Measurements from ENCODE around the gene SLC32A1. TPM values are rescaled to one million over a fixed set of nuclear protein-coding genes. Genes with fewer than 3 reads are reported as not detected.

SLC32A1 gene
- polyA plus RNA-seq, 1 donor: 0.03 TPM

DNA sequence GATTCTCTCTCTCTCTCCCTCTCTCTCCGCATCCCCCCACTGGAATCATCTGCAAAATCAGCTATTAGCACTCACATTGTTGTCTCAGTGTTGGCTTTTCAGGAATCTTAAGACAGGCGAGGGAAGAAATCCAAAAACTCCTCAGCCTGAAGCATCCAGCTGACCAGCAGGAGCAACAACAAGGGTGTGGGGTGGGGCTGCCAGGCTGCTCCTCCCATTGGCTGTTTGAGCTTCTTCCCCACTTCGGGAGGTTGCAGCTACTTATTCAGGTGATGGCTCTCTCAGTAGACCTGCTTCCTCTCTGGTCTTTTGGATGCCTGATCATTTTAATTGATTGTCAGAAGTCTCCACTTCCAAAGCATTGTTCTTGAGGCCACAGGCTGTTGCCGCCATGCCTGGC, 24.1 kb upstream of the SLC32A1 start:
- Histone ChIP-seq H3K9me3 (ENCODE audit: control insufficient read depth, low read depth, low read length) (no peaks in the 10 kb centered on the region), H3K36me3 (ENCODE audit: control insufficient read depth, insufficient read depth, low read length) (no peaks in the 10 kb centered on the region), H3K4me3 (ENCODE audit: low read length) (no peak overlapping the region), H3K4me1 (ENCODE audit: control insufficient read depth, insufficient read depth, low read length) (no peaks in the 10 kb centered on the region), H3K27ac (ENCODE audit: low read length) (no peak overlapping the region), H3K27me3 (ENCODE audit: control insufficient read depth, insufficient read depth, low read length) (peaks cover 5% of the 10 kb centered on the region)
- DNase-seq: no peak
- WGBS (ENCODE audit: insufficient coverage, low lambda C conversion rate): 0% methylated on average over 1 of the region's 4 CpGs

DNA sequence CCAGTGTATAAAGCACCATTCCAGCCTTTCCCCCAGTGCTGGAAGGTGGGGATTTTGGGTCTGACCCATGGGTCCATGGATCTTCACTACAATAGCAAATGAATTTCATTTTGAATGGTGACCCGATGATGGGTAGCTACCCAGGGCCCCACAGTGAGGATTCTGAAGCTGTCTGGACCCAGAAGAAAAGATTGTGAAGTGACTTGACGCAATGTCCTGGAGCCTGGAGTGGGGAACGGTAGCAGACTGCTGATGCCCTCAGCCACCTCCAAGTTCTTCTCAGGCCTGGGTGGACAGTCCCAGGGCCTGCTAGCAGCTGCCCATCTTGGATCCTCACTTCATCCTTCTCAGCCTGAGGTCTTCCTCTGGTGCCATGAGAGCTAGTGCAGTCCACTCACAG, 23.4 kb upstream of the SLC32A1 start:
- H3K27ac ChIP-seq (ENCODE audit: low read length): no peak overlapping the region
- no peak for DNase-seq
- WGBS (ENCODE audit: insufficient coverage, low lambda C conversion rate): no CpG with 5 or more reads among the region's 3 CpGs
- H3K36me3 ChIP-seq (ENCODE audit: control insufficient read depth, insufficient read depth, low read length): no peaks in the 10 kb centered on the region
- no peaks in the 10 kb centered on the region for H3K9me3 ChIP-seq (ENCODE audit: control insufficient read depth, low read depth, low read length)
- H3K4me1 ChIP-seq (ENCODE audit: control insufficient read depth, insufficient read depth, low read length): no peaks in the 10 kb centered on the region
- H3K27me3 ChIP-seq (ENCODE audit: control insufficient read depth, insufficient read depth, low read length): peaks cover 8% of the 10 kb centered on the region
- no peak overlapping the region for H3K4me3 ChIP-seq (ENCODE audit: low read length)

DNA sequence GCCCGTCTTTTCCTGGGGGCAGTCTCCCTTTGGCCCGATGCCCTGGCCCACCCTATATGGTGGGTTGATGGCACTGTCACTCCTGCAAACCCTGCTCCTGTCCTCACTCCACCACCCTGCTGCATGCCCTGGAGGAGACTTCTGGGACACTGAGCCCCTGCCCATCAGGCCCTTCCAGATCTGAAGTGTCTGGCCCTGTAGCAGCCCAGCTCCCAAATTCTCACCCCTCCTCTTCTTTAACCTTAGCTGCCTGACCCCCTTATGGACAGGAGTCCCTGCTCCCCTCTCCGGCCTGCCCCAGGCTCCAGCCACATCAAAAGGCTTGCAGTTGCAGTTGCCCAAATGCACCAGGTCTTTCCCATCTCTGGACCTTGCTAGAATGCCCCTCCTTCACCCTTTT, 20.8 kb upstream of the SLC32A1 start:
- no peak for DNase-seq
- H3K4me1 ChIP-seq (ENCODE audit: control insufficient read depth, insufficient read depth, low read length): no peaks in the 10 kb centered on the region
- H3K36me3 ChIP-seq (ENCODE audit: control insufficient read depth, insufficient read depth, low read length): no peaks in the 10 kb centered on the region
- H3K27ac ChIP-seq (ENCODE audit: low read length): no peak overlapping the region
- WGBS (ENCODE audit: insufficient coverage, low lambda C conversion rate): no CpG with 5 or more reads among the region's 3 CpGs
- H3K4me3 ChIP-seq (ENCODE audit: low read length): no peak overlapping the region
- no peaks in the 10 kb centered on the region for H3K9me3 ChIP-seq (ENCODE audit: control insufficient read depth, low read depth, low read length)
- H3K27me3 ChIP-seq (ENCODE audit: control insufficient read depth, insufficient read depth, low read length): peaks cover 15% of the 10 kb centered on the region

DNA sequence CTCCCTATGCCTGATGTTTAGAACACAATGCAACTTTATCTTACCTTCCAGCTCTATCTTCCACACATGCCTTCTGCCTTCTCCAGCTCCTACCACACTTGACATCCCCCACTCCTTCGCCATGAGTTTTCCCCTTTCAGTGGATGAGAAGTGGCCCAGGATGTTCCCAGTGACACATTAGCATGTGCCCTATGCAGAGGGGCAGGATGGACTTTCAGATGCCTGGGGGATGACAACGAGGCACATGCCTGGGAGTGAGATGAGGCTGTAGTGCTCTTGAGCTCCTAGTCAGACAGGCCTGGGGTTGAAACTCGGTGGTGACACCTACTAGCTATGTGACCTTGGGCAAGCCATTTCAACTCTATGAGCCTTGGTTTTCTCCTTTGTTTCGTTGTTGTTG, 20.1 kb upstream of the SLC32A1 start:
- no peak for DNase-seq
- no peaks in the 10 kb centered on the region for H3K9me3 ChIP-seq (ENCODE audit: control insufficient read depth, low read depth, low read length)
- H3K4me1 ChIP-seq (ENCODE audit: control insufficient read depth, insufficient read depth, low read length): no peaks in the 10 kb centered on the region
- no peaks in the 10 kb centered on the region for H3K36me3 ChIP-seq (ENCODE audit: control insufficient read depth, insufficient read depth, low read length)
- H3K4me3 ChIP-seq (ENCODE audit: low read length): no peak overlapping the region
- peaks cover 16% of the 10 kb centered on the region for H3K27me3 ChIP-seq (ENCODE audit: control insufficient read depth, insufficient read depth, low read length)
- WGBS (ENCODE audit: insufficient coverage, low lambda C conversion rate): no CpG with 5 or more reads among the region's 4 CpGs
- no peak overlapping the region for H3K27ac ChIP-seq (ENCODE audit: low read length)

DNA sequence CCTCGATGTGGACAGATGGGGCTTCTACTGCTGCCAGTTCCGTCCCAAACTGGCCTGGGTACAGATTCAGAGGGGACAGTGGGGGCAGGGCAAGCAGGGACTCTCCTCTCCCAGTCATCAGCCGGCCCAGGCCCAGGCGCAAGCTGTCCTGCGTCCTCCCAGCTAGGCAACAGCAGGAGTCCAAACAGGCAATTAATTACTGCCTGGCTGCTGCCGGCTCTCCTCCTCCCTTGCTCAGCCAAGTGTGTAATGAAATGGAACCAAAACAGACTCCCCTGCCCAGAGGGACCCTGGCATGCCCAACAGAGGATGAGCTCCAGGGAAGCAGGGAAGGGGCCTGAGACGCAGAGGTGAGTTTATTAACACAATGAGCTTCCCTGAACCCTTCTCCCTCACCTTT, 17.8 kb upstream of the SLC32A1 start:
- Histone ChIP-seq H3K27ac (ENCODE audit: low read length) (no peak overlapping the region), H3K4me3 (ENCODE audit: low read length) (no peak overlapping the region), H3K4me1 (ENCODE audit: control insufficient read depth, insufficient read depth, low read length) (no peaks in the 10 kb centered on the region), H3K36me3 (ENCODE audit: control insufficient read depth, insufficient read depth, low read length) (no peaks in the 10 kb centered on the region), H3K27me3 (ENCODE audit: control insufficient read depth, insufficient read depth, low read length) (peaks cover 13% of the 10 kb centered on the region), H3K9me3 (ENCODE audit: control insufficient read depth, low read depth, low read length) (no peaks in the 10 kb centered on the region)
- no peak for DNase-seq
- WGBS (ENCODE audit: insufficient coverage, low lambda C conversion rate): no CpG with 5 or more reads among the region's 7 CpGs

DNA sequence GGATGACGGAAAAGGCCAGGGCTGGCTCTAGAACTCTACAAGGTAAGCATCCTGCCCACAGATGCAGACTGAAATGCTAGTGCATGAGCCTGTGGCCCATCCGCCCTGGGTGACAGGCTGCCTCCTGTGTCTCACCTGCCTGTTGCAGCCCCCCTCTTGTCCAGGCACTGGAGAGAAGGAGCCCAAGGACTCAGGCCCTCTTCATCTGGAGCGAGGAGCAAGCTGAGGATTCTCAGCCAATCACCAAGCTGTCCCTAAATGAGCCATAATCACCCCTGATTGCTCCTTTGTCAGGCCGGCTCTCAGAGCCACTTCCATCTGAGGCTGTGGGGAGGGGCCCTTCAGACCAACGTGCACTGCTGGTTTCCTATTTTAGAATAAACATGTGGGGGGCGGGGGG, 10.0 kb upstream of the SLC32A1 start:
- WGBS (ENCODE audit: insufficient coverage, low lambda C conversion rate): no CpG with 5 or more reads among the region's 6 CpGs
- no peak for DNase-seq
- H3K27me3 ChIP-seq (ENCODE audit: control insufficient read depth, insufficient read depth, low read length): peaks cover 45% of the 10 kb centered on the region
- no peaks in the 10 kb centered on the region for H3K36me3 ChIP-seq (ENCODE audit: control insufficient read depth, insufficient read depth, low read length)
- no peak overlapping the region for H3K27ac ChIP-seq (ENCODE audit: low read length)
- no peaks in the 10 kb centered on the region for H3K4me1 ChIP-seq (ENCODE audit: control insufficient read depth, insufficient read depth, low read length)
- H3K9me3 ChIP-seq (ENCODE audit: control insufficient read depth, low read depth, low read length): no peaks in the 10 kb centered on the region
- H3K4me3 ChIP-seq (ENCODE audit: low read length): no peak overlapping the region

DNA sequence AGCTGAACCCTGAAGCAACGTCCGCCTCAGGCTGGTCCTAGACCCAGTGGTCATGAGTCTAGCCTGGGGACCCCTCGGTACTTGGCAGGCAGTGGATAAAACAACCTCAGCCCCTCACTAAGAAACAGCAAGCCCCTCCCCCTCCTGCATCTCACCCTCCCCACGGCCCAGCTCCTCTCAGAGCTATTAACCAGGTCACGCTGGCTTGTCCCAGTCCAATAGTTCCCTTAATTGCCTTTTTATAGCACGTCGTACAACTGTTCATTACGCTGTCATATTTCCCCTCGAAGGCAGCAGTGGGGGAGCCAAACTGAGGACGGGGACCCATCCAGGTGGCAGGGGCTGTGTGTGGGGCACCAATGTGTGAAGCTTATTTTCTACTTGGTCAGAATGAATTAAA, 8.6 kb upstream of the SLC32A1 start:
- no peaks in the 10 kb centered on the region for H3K36me3 ChIP-seq (ENCODE audit: control insufficient read depth, insufficient read depth, low read length)
- H3K27me3 ChIP-seq (ENCODE audit: control insufficient read depth, insufficient read depth, low read length): peaks cover 59% of the 10 kb centered on the region
- no peaks in the 10 kb centered on the region for H3K4me1 ChIP-seq (ENCODE audit: control insufficient read depth, insufficient read depth, low read length)
- H3K4me3 ChIP-seq (ENCODE audit: low read length): no peak overlapping the region
- no peak overlapping the region for H3K27ac ChIP-seq (ENCODE audit: low read length)
- H3K9me3 ChIP-seq (ENCODE audit: control insufficient read depth, low read depth, low read length): no peaks in the 10 kb centered on the region
- WGBS (ENCODE audit: insufficient coverage, low lambda C conversion rate): no CpG with 5 or more reads among the region's 10 CpGs
- DNase-seq: no peak

DNA sequence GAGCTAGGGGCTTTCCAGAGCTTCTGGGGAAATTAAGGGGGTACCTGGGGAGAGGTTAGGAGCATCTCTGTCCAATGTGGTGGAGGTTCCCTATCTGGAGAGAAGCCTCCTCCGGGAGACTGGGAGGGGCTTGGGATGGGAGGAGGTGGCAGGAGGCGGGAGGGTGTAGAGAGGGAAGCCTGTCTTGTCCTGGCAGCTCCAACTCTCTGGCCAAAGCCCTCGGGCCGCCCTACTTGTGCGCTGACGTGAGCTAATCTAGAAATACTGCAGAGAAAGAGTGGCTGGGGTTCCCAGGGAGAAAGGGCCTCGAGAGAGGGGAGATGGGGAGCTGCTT, 1.6 kb upstream of the SLC32A1 start:
- no peaks in the 10 kb centered on the region for H3K36me3 ChIP-seq (ENCODE audit: control insufficient read depth, insufficient read depth, low read length)
- peaks cover 3% of the 10 kb centered on the region for H3K9me3 ChIP-seq (ENCODE audit: control insufficient read depth, low read depth, low read length)
- peaks cover 96% of the 10 kb centered on the region for H3K27me3 ChIP-seq (ENCODE audit: control insufficient read depth, insufficient read depth, low read length)
- WGBS (ENCODE audit: insufficient coverage, low lambda C conversion rate): no CpG with 5 or more reads among the region's 7 CpGs
- DNase-seq: no peak
- H3K27ac ChIP-seq (ENCODE audit: low read length): no peak overlapping the region
- no peak overlapping the region for H3K4me3 ChIP-seq (ENCODE audit: low read length)
- no peaks in the 10 kb centered on the region for H3K4me1 ChIP-seq (ENCODE audit: control insufficient read depth, insufficient read depth, low read length)

DNA sequence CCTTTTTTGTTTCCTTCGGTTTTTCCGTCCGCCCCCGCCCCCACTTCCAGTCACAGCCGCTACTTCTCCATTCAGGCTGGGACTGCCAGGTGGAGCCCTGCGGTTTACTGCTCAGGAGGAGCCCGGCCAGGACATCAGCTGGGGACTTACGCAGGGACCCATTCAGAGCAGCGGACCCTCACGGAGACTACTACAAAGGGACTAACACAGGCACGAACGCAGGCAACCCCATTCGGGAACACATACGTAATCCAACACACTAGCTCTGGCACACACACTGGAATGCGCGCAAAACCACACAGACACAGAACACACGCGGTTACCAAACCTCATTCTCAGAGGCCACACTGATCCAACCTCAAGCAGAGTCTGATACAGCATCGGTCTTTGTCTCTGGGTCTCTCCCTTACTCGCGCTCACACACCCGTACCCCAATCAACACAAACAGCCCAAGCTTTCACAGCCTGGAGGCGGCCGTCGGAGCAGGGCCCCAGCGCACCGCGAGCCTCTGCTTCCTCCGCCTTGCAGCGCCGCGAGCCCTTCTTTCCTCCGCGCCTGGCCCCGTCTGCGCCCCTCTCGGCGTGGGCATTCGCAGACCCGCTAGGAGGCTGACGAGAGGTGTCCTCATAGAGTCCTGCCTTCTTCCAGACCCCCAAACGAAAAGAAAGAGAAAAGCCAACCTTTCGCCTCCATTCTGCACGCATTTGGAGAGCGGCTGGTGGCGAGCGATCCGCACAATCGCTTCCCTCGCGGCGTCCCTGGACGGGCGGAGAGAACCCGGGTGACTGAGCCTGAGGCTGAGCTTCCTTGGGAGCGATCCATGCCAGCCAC, 1.1 kb upstream of the SLC32A1 start:
- WGBS (ENCODE audit: insufficient coverage, low lambda C conversion rate): no CpG with 5 or more reads among the region's 56 CpGs

DNA sequence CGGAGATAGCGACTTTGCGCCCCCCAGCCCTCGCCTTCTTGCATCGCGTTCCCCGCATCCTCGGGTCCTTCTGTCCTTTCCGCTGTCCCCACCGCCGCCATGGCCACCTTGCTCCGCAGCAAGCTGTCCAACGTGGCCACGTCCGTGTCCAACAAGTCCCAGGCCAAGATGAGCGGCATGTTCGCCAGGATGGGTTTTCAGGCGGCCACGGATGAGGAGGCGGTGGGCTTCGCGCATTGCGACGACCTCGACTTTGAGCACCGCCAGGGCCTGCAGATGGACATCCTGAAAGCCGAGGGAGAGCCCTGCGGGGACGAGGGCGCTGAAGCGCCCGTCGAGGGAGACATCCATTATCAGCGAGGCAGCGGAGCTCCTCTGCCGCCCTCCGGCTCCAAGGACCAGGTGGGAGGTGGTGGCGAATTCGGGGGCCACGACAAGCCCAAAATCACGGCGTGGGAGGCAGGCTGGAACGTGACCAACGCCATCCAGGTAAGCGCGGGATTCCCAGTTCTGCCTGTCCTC, 401 bp downstream of the SLC32A1 start:
- H3K4me1 ChIP-seq (ENCODE audit: control insufficient read depth, insufficient read depth, low read length): no peaks in the 10 kb centered on the region
- DNase-seq: no peak
- H3K9me3 ChIP-seq (ENCODE audit: control insufficient read depth, low read depth, low read length): peaks cover 3% of the 10 kb centered on the region
- no peaks in the 10 kb centered on the region for H3K36me3 ChIP-seq (ENCODE audit: control insufficient read depth, insufficient read depth, low read length)
- WGBS (ENCODE audit: insufficient coverage, low lambda C conversion rate): no CpG with 5 or more reads among the region's 46 CpGs
- peaks cover 99% of the 10 kb centered on the region for H3K27me3 ChIP-seq (ENCODE audit: control insufficient read depth, insufficient read depth, low read length)
- H3K27ac ChIP-seq (ENCODE audit: low read length): no peak overlapping the region
- H3K4me3 ChIP-seq (ENCODE audit: low read length): no peak overlapping the region

More for the DNA sequence above, 1.1 kb upstream of the SLC32A1 start:
- no peak overlapping the region for H3K4me3 ChIP-seq (ENCODE audit: low read length)
- no peak for DNase-seq
- H3K4me1 ChIP-seq (ENCODE audit: control insufficient read depth, insufficient read depth, low read length): no peaks in the 10 kb centered on the region
- no peak overlapping the region for H3K27ac ChIP-seq (ENCODE audit: low read length)
- peaks cover 98% of the 10 kb centered on the region for H3K27me3 ChIP-seq (ENCODE audit: control insufficient read depth, insufficient read depth, low read length)
- no peaks in the 10 kb centered on the region for H3K36me3 ChIP-seq (ENCODE audit: control insufficient read depth, insufficient read depth, low read length)
- peaks cover 3% of the 10 kb centered on the region for H3K9me3 ChIP-seq (ENCODE audit: control insufficient read depth, low read depth, low read length)
